Measurements from ENCODE around the gene C1QBP.
A peak's percentile ranks its signal among the peaks of the same experiment; 100 is the strongest.

C1QBP gene

GRCh38 chr17:5478992-5479391 lies 40.0 kb upstream of the C1QBP start:
- Histone ChIP-seq H3K27ac (no peak overlapping the region), H3K4me3 (no peak overlapping the region)
- no peak for TF ChIP-seq CTCF (IDR thresholded peaks at IDR 0.05)
- no peak for DNase-seq (ENCODE audit: low spot score)

GRCh38 chr17:5473906-5474305 lies 35.0 kb upstream of the C1QBP start:
- no peak overlapping the region for H3K4me3 ChIP-seq
- no peak for TF ChIP-seq CTCF (IDR thresholded peaks at IDR 0.05)
- no peak overlapping the region for H3K27ac ChIP-seq
- DNase-seq (ENCODE audit: low spot score) = no peak

- Histone ChIP-seq H3K27ac (no peak overlapping the region), H3K4me3 (no peak overlapping the region)
- DNase-seq (ENCODE audit: low spot score) = no peak
- TF ChIP-seq CTCF (IDR thresholded peaks at IDR 0.05) = no peak
Observed at GRCh38 chr17:5472511-5472910, 33.6 kb upstream of the C1QBP start.

- Histone ChIP-seq H3K4me3 (peak overlapping the region; percentile 96), H3K27ac (peak overlapping the region in 1 of 2 donors; percentile 77)
- no peak for TF ChIP-seq CTCF (IDR thresholded peaks at IDR 0.05)
- DNase-seq (ENCODE audit: low spot score) = no peak
Observed at GRCh38 chr17:5468075-5468473, 29.1 kb upstream of the C1QBP start.

GRCh38 chr17:5467416-5467815 lies 28.5 kb upstream of the C1QBP start:
- no peak overlapping the region for H3K27ac ChIP-seq
- H3K4me3 ChIP-seq = peak overlapping the region; percentile 96
- no peak for TF ChIP-seq CTCF (IDR thresholded peaks at IDR 0.05)
- no peak for DNase-seq (ENCODE audit: low spot score)

- TF ChIP-seq CTCF (IDR thresholded peaks at IDR 0.05) = no peak
- Histone ChIP-seq H3K4me3 (no peak overlapping the region), H3K27ac (no peak overlapping the region)
- no peak for DNase-seq (ENCODE audit: low spot score)
Observed at GRCh38 chr17:5466295-5466694, 27.3 kb upstream of the C1QBP start.

GRCh38 chr17:5464717-5465507 lies 26.0 kb upstream of the C1QBP start:
- H3K27ac ChIP-seq = no peak overlapping the region
- no peak for TF ChIP-seq CTCF (IDR thresholded peaks at IDR 0.05)
- no peak for DNase-seq (ENCODE audit: low spot score)
- H3K4me3 ChIP-seq = no peak overlapping the region

Measured in coronary artery (tissue), 2 donors.